GM18499 (cell line): ENCODE data around the gene FUZ.

Experiments
- ATAC-seq: cut with Tn5 transposase; IDR thresholded peaks from one replicate; pipeline ENCODE4 v1.9.1; 2021; ENCODE audit warnings: moderate number of reproducible peaks; ENCODE audit not compliant: insufficient read depth, unreplicated experiment

FUZ gene

GRCh38 chr19:49808711-49809159 lies 4.4 kb downstream of the FUZ start:
- no peak for ATAC-seq

- ATAC-seq: no peak
Observed at GRCh38 chr19:49807904-49808675, 5.0 kb downstream of the FUZ start.

GRCh38 chr19:49807058-49807903 lies 5.8 kb downstream of the FUZ start:
- ATAC-seq: no peak

GRCh38 chr19:49806620-49806959 lies 6.5 kb downstream of the FUZ start:
- no peak for ATAC-seq

- no peak for ATAC-seq
Observed at GRCh38 chr19:49805822-49806619, 7.1 kb downstream of the FUZ start.

- no peak for ATAC-seq
Observed at GRCh38 chr19:49803529-49803856, 9.6 kb downstream of the FUZ start.

GRCh38 chr19:49802836-49803528 lies 10.1 kb downstream of the FUZ start:
- ATAC-seq: no peak

GRCh38 chr19:49801966-49802661 lies 11.0 kb downstream of the FUZ start:
- no peak for ATAC-seq

- no peak for ATAC-seq
Observed at GRCh38 chr19:49801401-49801888, 11.6 kb downstream of the FUZ start.

- ATAC-seq: no peak
Observed at GRCh38 chr19:49800771-49801170, 12.3 kb downstream of the FUZ start.

- ATAC-seq: no peak
Observed at GRCh38 chr19:49799798-49800376, 13.2 kb downstream of the FUZ start.

GRCh38 chr19:49799271-49799797 lies 13.8 kb downstream of the FUZ start:
- no peak for ATAC-seq

- no peak for ATAC-seq
Observed at GRCh38 chr19:49798574-49798973, 14.5 kb downstream of the FUZ start.

- ATAC-seq: no peak
Observed at GRCh38 chr19:49795615-49796014, 17.5 kb downstream of the FUZ start.

- no peak for ATAC-seq
Observed at GRCh38 chr19:49793561-49793840, 19.6 kb downstream of the FUZ start.

- ATAC-seq: no peak
Observed at GRCh38 chr19:49792829-49793560, 20.1 kb downstream of the FUZ start.

GRCh38 chr19:49791776-49792445 lies 21.2 kb downstream of the FUZ start:
- ATAC-seq: no peak

GRCh38 chr19:49790866-49791265 lies 22.2 kb downstream of the FUZ start:
- ATAC-seq: no peak
